ENCODE data around the gene RBM27.

DNA sequence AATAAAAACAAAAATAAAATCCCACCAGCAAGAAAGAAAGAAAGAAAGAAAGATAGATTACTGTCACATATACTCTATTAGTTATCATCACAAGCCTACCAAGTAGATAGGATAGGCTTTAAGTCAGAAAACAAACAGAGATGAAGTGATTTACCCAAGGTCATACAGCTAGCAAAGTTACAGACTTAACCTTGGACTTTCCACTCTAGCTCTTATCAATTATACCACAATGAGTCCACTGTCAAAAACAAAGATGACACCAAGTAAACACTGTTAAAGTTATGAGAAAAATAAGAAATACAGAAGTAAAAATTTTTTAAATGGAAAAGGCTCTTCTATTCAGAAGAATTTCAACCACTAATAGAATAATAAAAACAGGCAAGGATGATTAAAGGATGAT lies 34.3 kb upstream of the RBM27 start:
- TF ChIP-seq, protein P1, sequence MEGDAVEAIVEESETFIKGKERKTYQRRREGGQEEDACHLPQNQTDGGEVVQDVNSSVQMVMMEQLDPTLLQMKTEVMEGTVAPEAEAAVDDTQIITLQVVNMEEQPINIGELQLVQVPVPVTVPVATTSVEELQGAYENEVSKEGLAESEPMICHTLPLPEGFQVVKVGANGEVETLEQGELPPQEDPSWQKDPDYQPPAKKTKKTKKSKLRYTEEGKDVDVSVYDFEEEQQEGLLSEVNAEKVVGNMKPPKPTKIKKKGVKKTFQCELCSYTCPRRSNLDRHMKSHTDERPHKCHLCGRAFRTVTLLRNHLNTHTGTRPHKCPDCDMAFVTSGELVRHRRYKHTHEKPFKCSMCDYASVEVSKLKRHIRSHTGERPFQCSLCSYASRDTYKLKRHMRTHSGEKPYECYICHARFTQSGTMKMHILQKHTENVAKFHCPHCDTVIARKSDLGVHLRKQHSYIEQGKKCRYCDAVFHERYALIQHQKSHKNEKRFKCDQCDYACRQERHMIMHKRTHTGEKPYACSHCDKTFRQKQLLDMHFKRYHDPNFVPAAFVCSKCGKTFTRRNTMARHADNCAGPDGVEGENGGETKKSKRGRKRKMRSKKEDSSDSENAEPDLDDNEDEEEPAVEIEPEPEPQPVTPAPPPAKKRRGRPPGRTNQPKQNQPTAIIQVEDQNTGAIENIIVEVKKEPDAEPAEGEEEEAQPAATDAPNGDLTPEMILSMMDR (IDR thresholded peaks at IDR 0.05), result no peak
- TF ChIP-seq POLR2A (IDR thresholded peaks at IDR 0.05), result no peak

All from right lobe of liver (tissue), 4 donors.